HFF-Myc (cell line): Measurements from ENCODE around the gene SCAMP4.
A peak's percentile ranks its signal among the peaks of the same experiment; 100 is the strongest.

ENCODE experiments used
- DNase-seq: peaks from one replicate; pipeline ENCODE4 v3.0.0-alpha.2; 2011; ENCODE audit warnings: low read depth; ENCODE audit errors: extremely low read depth
- H3K4me3 ChIP-seq: replicated peaks from 2 replicates; pipeline ENCODE4 v1.5.1; 2011; ENCODE audit warnings: low read depth, mild to moderate bottlenecking, control low read depth, low read length
- TF ChIP-seq, protein P1 (sequence below): IDR thresholded peaks from 2 replicates; pipeline ENCODE4 v1.5.1; 2012; ENCODE audit warnings: mild to moderate bottlenecking, low read depth, low read length, control low read depth; ENCODE audit errors: missing control alignments

The SCAMP4 gene

DNA sequence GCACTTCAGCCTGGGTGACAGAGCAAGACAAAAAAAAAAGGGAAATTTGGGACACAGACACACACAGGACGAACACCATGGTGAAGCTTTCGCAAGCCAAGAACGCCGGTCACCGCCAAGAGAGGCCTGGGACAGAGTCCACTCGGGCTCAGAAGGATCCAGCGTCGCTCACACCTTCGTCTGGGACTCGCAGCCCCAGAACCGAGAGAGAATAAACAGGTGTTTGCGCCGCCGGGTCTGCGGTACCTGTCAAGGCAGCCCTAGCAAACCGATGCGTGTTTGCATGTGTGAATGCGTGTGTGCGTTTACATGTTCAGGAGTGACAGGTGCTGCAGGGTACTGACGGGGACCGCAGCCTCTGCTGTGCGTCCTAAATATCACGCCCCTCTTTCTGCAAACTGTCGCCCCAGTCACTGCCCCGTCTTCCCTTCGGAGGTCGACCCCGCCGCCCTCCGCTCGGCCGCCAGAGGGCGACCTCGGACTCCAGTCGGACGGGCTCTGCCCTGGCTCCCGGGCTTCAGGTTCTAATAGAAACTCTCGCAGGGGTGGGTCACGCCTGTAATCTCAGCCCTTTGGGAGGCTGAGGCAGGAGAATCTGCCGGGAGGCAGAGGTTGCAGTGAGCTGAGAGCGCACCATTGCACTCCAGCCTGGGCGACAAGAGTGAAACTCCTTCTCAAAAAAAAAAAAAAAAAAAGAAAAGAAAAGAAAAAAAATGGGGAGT is 24.0 kb downstream of the SCAMP4 start:
- H3K4me3 ChIP-seq, result no peak overlapping the region
- no peak for DNase-seq
- TF ChIP-seq, protein P1, sequence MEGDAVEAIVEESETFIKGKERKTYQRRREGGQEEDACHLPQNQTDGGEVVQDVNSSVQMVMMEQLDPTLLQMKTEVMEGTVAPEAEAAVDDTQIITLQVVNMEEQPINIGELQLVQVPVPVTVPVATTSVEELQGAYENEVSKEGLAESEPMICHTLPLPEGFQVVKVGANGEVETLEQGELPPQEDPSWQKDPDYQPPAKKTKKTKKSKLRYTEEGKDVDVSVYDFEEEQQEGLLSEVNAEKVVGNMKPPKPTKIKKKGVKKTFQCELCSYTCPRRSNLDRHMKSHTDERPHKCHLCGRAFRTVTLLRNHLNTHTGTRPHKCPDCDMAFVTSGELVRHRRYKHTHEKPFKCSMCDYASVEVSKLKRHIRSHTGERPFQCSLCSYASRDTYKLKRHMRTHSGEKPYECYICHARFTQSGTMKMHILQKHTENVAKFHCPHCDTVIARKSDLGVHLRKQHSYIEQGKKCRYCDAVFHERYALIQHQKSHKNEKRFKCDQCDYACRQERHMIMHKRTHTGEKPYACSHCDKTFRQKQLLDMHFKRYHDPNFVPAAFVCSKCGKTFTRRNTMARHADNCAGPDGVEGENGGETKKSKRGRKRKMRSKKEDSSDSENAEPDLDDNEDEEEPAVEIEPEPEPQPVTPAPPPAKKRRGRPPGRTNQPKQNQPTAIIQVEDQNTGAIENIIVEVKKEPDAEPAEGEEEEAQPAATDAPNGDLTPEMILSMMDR, result peak; percentile 79

DNA sequence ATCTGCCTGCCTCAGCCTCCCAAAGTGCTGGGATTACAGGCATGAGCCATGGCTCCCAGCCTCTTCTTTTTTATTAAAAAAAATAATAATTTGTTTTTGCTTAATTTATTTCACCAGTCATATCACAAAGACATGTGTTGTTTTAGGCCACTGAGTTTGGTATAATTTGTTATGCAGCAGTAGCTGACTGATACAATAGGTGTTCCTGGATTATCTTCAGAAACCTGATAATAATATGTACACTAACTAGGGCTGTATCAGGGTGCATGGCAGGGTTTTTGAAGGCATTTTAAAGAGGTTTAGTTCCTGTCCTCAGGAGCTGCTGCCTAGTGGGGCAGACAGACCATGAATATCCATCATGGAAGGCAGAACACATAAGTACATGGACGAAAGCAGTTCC is 26.2 kb downstream of the SCAMP4 start:
- TF ChIP-seq, protein P1, result no peak
- DNase-seq, result no peak
- H3K4me3 ChIP-seq, result no peak overlapping the region

DNA sequence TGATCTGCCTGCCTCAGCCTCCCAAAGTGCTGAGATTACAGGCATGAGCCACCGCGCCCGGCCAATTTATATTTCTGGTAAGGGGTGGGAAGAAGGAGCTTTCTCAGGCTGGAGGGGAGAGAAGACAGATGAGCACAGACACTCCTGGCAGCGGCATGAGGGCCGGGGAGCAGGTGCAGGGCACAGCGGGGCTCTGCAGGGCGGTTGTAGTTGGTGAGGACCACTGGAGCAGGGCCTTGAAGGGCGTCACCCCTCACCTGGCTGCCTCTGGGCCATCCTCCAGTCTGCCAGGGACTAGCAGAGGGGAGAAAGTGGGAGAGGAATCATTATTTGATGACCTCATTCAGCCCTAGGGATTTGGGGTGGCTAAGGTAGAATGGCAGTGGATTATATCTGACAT is 27.2 kb downstream of the SCAMP4 start:
- H3K4me3 ChIP-seq, result no peak overlapping the region
- TF ChIP-seq, protein P1, result no peak
- no peak for DNase-seq

DNA sequence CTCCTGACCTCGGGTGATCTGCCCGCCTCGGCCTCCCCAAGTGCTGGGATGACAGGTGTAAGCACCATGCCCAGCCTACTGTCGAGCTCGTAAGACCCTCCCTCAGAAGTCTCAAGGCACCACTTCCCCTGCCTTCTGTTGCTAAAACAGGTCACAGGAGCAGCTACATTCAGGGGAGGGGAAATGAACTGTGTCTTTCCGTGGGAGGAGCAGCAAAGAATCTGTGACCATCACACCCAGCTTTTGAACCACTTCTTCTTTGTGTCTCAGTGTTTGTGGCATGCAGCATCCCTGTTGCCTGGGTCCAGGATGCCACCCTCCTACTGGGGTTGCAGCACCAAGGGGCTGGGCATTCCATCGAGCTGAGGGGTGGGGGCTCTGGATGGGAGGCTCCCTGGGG is 28.0 kb downstream of the SCAMP4 start:
- H3K4me3 ChIP-seq, result no peak overlapping the region
- DNase-seq, result no peak
- TF ChIP-seq, protein P1, result no peak

DNA sequence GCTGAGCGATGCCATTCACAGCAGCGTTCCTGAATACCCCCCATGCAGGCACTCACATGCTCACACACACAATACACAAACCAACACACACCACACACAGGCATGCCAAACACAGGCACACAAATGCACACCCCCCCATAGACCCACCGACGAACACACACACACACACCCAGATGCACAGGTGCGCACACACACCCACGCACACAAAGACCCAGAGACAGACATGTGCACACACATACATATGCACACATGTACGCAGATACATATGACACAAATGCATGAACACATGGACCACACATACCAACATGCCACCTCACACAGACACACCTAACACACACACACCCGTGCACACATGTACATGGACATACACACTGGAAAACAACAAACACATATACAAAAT is 28.7 kb downstream of the SCAMP4 start:
- H3K4me3 ChIP-seq, result no peak overlapping the region
- no peak for DNase-seq
- TF ChIP-seq, protein P1, result no peak

DNA sequence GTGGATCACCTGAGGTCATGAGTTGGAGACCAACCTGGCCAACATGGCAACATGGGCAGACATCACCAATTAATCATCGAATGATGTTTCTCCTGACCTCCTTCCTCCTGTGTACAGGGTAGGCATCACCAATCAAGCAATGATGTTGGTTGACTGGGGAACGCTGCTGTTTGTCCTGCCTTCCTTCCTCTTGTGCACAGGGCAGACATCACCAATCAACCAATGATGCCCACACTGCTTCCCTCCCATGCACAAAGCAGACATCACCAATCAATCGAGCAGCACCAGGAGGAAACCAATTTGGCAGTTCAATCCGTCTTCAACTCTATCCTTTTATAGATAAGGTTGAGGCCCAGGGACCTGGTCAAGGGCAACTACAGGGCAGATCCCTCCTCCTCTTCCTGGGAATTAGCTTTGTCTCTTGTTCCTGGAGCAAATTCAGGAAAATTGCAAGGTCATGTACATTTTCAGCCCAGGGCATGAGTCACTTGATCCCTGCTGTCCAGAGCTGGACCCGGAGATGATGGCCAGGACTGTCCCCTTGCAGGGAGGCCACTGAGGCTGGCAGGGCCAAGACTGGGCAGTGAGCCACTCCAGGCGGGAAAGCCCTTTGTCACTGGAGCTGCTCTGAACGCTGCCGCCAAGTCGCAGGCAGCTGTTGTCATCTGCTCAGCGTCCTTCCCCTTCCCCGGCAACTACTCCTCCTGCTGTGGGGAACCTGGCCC is 30.4 kb downstream of the SCAMP4 start:
- TF ChIP-seq, protein P1, result no peak
- no peak overlapping the region for H3K4me3 ChIP-seq
- no peak for DNase-seq
